Testis (tissue), 2 donors: ENCODE results near the gene SP5.

ENCODE experiments used
- CTCF ChIP-seq, 3 experiments: fragments of 450-650 bp in 2 of 3; fragments of 200-600 bp in 1 of 3; sonication (generic) in 1 of 3; IDR thresholded peaks; one replicate each; pipeline ENCODE4 v1.5.1; 2016 to 2019; ENCODE audit warnings: antibody characterized with exemption in 3 of 3, mild to moderate bottlenecking in 2 of 3, moderate library complexity in 1 of 3
- POLR2A ChIP-seq: fragments of 450-650 bp; IDR thresholded peaks from one replicate; pipeline ENCODE4 v1.6.1; 2017; ENCODE audit warnings: antibody characterized with exemption, mild to moderate bottlenecking, moderate library complexity

GRCh38 chr2:170711774-170712652 lies 3.1 kb upstream of the SP5 start:
- TF ChIP-seq CTCF (IDR thresholded peaks at IDR 0.05) (no peak), POLR2A (no peak)
